Liver (tissue), 3 donors: ENCODE data around the gene MT3.

Experiments
- EGR1 ChIP-seq, 2 donors: IDR thresholded peaks; 2 replicates each; pipeline ENCODE4 v1.6.1; 2016 to 2018; ENCODE audit warnings: antibody characterized with exemption in 2 of 2, low read depth in 2 of 2
- FOXA1 ChIP-seq: IDR thresholded peaks from 2 replicates; pipeline ENCODE4 v1.6.1; 2016; ENCODE audit warnings: antibody characterized with exemption
- RAD21 ChIP-seq, 2 donors: IDR thresholded peaks; 2 replicates each; pipeline ENCODE4 v1.6.1; 2016; ENCODE audit warnings: antibody characterized with exemption in 2 of 2, mild to moderate bottlenecking in 2 of 2
- SP1 ChIP-seq: IDR thresholded peaks from 2 replicates; pipeline ENCODE4 v1.6.1; 2018; ENCODE audit warnings: antibody characterized with exemption, mild to moderate bottlenecking
- TF ChIP-seq, protein P1 (sequence below): fragments of 150-350 bp; IDR thresholded peaks from 2 replicates; pipeline ENCODE4 v1.5.1; 2017; ENCODE audit warnings: improper control_type of control experiment, low read depth, low read length; ENCODE audit not compliant: missing input control
- TF ChIP-seq, protein P2 (sequence below): IDR thresholded peaks from 2 replicates; pipeline ENCODE4 v1.6.1; 2016; ENCODE audit warnings: antibody characterized with exemption, mild to moderate bottlenecking
- TF ChIP-seq, protein P3 (sequence below): IDR thresholded peaks from 2 replicates; pipeline ENCODE4 v1.6.1; 2016; ENCODE audit warnings: antibody characterized with exemption
- TF ChIP-seq, protein P4 (sequence below): IDR thresholded peaks from 2 replicates; pipeline ENCODE4 v1.6.1; 2016; ENCODE audit warnings: antibody characterized with exemption
- donor health status: healthy.
- donor health status: healthy.

DNA sequence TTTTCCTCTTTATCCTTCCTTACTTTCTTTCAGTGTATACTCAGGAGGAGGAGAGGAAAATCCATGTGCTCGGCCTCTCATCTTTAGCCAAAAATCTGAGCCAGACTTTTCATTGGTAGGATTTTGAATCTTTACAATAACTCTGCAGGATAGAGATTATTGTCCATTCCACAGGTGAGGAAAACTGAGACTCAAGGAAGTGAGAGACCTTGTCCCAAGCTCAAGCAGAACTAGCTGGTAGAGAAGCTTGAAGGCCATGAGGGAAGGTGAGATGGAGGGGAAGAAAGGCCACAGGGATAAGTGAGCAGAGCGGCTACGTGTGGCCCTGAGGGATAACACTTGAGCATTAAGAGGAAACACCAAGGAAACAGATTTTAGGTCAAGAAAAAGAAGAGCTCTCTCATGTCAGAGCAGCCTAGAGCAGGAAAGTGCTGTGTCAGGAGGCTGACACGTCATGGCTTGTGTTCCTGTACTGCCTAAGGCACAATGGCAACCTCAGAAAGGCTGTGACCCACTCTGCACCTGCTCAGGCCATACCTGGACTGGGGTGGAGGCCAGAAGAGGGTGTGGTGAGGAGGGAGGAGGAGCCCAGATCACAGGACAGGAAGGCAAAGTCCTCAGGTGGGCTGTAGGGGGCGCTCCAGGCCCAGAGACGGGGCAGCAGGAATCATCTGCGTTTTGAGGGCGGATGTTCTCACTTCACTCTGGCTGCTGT is 12.6 kb upstream of the MT3 start:
- TF ChIP-seq RAD21 (IDR thresholded peaks at IDR 0.05) (peak; percentile 88 to 96), SP1 (no peak), EGR1 (IDR thresholded peaks at IDR 0.05; ENCODE audit: low read depth in 2 of 2) (no peak), FOXA1 (no peak)
- TF ChIP-seq, protein P1, sequence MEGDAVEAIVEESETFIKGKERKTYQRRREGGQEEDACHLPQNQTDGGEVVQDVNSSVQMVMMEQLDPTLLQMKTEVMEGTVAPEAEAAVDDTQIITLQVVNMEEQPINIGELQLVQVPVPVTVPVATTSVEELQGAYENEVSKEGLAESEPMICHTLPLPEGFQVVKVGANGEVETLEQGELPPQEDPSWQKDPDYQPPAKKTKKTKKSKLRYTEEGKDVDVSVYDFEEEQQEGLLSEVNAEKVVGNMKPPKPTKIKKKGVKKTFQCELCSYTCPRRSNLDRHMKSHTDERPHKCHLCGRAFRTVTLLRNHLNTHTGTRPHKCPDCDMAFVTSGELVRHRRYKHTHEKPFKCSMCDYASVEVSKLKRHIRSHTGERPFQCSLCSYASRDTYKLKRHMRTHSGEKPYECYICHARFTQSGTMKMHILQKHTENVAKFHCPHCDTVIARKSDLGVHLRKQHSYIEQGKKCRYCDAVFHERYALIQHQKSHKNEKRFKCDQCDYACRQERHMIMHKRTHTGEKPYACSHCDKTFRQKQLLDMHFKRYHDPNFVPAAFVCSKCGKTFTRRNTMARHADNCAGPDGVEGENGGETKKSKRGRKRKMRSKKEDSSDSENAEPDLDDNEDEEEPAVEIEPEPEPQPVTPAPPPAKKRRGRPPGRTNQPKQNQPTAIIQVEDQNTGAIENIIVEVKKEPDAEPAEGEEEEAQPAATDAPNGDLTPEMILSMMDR, result peak; percentile 76
- TF ChIP-seq, protein P2, sequence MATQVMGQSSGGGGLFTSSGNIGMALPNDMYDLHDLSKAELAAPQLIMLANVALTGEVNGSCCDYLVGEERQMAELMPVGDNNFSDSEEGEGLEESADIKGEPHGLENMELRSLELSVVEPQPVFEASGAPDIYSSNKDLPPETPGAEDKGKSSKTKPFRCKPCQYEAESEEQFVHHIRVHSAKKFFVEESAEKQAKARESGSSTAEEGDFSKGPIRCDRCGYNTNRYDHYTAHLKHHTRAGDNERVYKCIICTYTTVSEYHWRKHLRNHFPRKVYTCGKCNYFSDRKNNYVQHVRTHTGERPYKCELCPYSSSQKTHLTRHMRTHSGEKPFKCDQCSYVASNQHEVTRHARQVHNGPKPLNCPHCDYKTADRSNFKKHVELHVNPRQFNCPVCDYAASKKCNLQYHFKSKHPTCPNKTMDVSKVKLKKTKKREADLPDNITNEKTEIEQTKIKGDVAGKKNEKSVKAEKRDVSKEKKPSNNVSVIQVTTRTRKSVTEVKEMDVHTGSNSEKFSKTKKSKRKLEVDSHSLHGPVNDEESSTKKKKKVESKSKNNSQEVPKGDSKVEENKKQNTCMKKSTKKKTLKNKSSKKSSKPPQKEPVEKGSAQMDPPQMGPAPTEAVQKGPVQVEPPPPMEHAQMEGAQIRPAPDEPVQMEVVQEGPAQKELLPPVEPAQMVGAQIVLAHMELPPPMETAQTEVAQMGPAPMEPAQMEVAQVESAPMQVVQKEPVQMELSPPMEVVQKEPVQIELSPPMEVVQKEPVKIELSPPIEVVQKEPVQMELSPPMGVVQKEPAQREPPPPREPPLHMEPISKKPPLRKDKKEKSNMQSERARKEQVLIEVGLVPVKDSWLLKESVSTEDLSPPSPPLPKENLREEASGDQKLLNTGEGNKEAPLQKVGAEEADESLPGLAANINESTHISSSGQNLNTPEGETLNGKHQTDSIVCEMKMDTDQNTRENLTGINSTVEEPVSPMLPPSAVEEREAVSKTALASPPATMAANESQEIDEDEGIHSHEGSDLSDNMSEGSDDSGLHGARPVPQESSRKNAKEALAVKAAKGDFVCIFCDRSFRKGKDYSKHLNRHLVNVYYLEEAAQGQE, result no peak
- TF ChIP-seq, protein P3, sequence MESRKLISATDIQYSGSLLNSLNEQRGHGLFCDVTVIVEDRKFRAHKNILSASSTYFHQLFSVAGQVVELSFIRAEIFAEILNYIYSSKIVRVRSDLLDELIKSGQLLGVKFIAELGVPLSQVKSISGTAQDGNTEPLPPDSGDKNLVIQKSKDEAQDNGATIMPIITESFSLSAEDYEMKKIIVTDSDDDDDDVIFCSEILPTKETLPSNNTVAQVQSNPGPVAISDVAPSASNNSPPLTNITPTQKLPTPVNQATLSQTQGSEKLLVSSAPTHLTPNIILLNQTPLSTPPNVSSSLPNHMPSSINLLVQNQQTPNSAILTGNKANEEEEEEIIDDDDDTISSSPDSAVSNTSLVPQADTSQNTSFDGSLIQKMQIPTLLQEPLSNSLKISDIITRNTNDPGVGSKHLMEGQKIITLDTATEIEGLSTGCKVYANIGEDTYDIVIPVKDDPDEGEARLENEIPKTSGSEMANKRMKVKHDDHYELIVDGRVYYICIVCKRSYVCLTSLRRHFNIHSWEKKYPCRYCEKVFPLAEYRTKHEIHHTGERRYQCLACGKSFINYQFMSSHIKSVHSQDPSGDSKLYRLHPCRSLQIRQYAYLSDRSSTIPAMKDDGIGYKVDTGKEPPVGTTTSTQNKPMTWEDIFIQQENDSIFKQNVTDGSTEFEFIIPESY, result no peak
- TF ChIP-seq, protein P4, sequence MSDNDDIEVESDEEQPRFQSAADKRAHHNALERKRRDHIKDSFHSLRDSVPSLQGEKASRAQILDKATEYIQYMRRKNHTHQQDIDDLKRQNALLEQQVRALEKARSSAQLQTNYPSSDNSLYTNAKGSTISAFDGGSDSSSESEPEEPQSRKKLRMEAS, result no peak
